Osteocyte (in vitro differentiated cells): Measurements from ENCODE around the gene OPA1. TPM values are rescaled to one million over a fixed set of nuclear protein-coding genes. Genes with fewer than 3 reads are reported as not detected.

Source experiments
- DNase-seq: peaks from one replicate; pipeline ENCODE4 v3.0.0; 2021; ENCODE audit warnings: mixed read lengths; ENCODE audit not compliant: unreplicated experiment; ENCODE audit errors: extremely low spot score
- H3K27ac Mint-ChIP-seq: one replicate; pipeline ENCODE4 v1.8.0; 2021; ENCODE audit warnings: mild to moderate bottlenecking, mixed read lengths; ENCODE audit not compliant: unreplicated experiment
- H3K27me3 Mint-ChIP-seq: one replicate; pipeline ENCODE4 v1.8.0; 2021; ENCODE audit warnings: mixed read lengths; ENCODE audit not compliant: unreplicated experiment
- H3K36me3 Mint-ChIP-seq: one replicate; pipeline ENCODE4 v1.8.0; 2021; ENCODE audit warnings: mixed read lengths; ENCODE audit not compliant: unreplicated experiment
- H3K4me1 Mint-ChIP-seq: one replicate; pipeline ENCODE4 v1.8.0; 2021; ENCODE audit warnings: mixed read lengths; ENCODE audit not compliant: unreplicated experiment
- H3K4me3 Mint-ChIP-seq: one replicate; pipeline ENCODE4 v1.8.0; 2021; ENCODE audit warnings: mild to moderate bottlenecking, moderate library complexity, mixed read lengths; ENCODE audit not compliant: unreplicated experiment
- H3K9me3 Mint-ChIP-seq: one replicate; pipeline ENCODE4 v1.8.0; 2021; ENCODE audit warnings: mixed read lengths; ENCODE audit not compliant: unreplicated experiment
- total RNA-seq: library from RNA; stranded (reverse); gene quantifications from 2 replicates; pipeline ENCODE4 v1.2.1, GENCODE V29; 2021
- TF ChIP-seq, protein P1 (sequence below): fragments of 200-600 bp; sonication (generic); IDR thresholded peaks from 2 replicates; pipeline ENCODE4 v1.5.0; 2021; ENCODE audit warnings: antibody characterized with exemption, mild to moderate bottlenecking, moderate library complexity

OPA1 gene
- total RNA-seq, 1 donor from 2014 or later = 49.6 TPM

DNA sequence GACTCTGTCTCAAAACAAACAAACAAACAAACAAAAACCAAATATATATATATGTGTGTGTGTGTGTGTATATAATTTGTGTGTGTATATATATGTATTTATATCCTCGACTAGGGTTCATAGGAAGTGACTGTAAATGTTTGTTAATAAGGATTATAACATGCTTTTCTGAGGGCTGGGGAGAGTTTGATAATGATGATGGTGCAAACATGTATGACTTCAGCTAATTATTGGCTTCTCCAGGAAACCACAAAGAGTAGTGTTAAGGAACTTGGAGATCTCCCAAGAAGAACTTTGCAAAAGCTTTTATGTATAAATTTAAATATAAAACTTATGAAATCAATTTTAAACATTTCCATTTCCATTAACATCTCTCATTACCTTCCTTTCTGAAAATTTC, 3.9 kb upstream of the OPA1 start:
- TF ChIP-seq, protein P1, sequence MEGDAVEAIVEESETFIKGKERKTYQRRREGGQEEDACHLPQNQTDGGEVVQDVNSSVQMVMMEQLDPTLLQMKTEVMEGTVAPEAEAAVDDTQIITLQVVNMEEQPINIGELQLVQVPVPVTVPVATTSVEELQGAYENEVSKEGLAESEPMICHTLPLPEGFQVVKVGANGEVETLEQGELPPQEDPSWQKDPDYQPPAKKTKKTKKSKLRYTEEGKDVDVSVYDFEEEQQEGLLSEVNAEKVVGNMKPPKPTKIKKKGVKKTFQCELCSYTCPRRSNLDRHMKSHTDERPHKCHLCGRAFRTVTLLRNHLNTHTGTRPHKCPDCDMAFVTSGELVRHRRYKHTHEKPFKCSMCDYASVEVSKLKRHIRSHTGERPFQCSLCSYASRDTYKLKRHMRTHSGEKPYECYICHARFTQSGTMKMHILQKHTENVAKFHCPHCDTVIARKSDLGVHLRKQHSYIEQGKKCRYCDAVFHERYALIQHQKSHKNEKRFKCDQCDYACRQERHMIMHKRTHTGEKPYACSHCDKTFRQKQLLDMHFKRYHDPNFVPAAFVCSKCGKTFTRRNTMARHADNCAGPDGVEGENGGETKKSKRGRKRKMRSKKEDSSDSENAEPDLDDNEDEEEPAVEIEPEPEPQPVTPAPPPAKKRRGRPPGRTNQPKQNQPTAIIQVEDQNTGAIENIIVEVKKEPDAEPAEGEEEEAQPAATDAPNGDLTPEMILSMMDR = no peak
- Mint-ChIP-seq H3K4me3 (no peak overlapping the region), H3K9me3 (no peaks in the 10 kb centered on the region), H3K4me1 (peaks cover 16% of the 10 kb centered on the region), H3K27ac (no peak overlapping the region), H3K27me3 (peaks cover under 1% of the 10 kb centered on the region), H3K36me3 (no peaks in the 10 kb centered on the region)
- no peak for DNase-seq

DNA sequence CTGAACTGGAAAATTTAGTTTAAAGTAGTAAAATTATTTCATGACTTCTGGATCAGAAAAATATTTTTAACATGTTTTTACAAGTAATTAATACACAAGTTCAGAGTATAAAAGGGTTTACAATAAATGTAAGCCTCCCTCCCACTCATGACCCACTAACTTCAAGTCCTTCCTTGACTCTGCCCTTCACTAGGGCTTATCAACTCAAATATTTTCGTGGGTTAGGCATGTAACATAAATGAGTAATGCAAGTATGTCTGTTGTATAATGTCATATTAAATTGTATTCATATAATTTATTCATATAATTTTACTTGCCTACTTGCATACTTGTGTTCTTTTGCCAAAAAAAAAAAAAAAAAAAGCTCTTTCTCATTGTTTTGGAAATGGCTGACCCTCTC, 3.4 kb upstream of the OPA1 start:
- no peak overlapping the region for H3K27ac Mint-ChIP-seq
- H3K9me3 Mint-ChIP-seq = no peaks in the 10 kb centered on the region
- TF ChIP-seq, protein P1 = no peak
- no peak overlapping the region for H3K4me3 Mint-ChIP-seq
- no peak for DNase-seq
- H3K36me3 Mint-ChIP-seq = no peaks in the 10 kb centered on the region
- H3K27me3 Mint-ChIP-seq = no peaks in the 10 kb centered on the region
- peaks cover 21% of the 10 kb centered on the region for H3K4me1 Mint-ChIP-seq

DNA sequence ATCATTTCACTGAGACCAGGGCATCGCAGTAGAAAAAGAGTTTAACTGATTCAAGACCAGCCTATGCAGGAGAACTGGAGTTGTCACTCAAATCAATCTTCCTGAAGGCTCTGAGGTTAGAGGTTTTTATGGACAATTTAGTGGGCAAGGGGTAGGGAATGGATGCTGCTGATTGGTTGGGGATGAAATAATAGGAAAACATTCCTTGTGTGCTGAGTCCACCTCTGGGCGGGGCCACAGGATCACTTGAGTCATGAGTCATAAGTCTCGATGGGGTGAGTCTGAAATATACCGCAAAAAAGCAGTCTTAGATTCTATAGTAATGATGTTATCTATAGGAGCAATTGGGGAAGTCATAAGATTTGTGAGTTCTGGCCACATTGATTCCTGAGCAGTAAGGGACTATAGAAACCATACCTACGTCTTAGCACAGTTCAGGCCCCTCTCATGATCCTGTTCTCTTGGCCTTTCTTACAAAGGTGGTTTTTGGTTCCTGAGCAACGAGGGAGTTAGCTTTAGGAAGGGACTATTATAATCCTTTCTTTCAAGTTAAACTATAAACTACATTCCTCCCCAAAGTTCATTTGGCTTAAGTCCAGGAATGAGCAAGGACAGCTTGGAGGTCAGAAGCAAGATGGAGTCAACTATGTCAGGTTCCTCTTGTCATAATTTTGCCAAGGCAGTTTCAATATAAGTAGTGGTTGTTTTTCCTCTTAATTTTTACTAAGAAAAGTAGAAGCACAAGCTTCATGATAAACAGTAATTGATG, 2.7 kb upstream of the OPA1 start:
- Mint-ChIP-seq H3K9me3 (no peaks in the 10 kb centered on the region), H3K4me3 (no peak overlapping the region), H3K4me1 (peaks cover 27% of the 10 kb centered on the region), H3K27ac (no peak overlapping the region), H3K36me3 (no peaks in the 10 kb centered on the region), H3K27me3 (no peaks in the 10 kb centered on the region)
- DNase-seq = no peak
- TF ChIP-seq, protein P1 = no peak

DNA sequence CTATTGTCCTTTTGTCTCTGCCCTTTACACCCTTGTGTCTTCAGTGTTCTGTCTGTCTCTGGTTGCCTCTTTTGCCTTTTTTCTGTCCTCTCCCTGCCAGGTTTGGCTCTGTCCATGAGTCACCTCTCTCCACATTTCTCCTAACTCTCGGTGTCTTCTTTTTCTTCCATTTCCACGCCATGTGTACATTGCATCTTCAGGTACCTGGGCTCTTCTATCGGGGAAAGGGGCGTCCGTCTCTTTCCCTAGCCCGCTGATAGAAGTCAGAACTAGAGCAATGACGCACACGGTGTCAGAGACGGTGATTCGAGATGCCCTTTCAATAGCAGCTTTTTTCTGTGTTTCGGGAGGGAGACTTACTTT, 641 bp downstream of the OPA1 start:
- Mint-ChIP-seq H3K36me3 (peaks cover 8% of the 10 kb centered on the region), H3K4me3 (peak overlapping the region; percentile 94), H3K27me3 (no peaks in the 10 kb centered on the region)

More for the DNA sequence above, 641 bp downstream of the OPA1 start:
- TF ChIP-seq, protein P1 = no peak
- Mint-ChIP-seq H3K4me1 (peaks cover 36% of the 10 kb centered on the region), H3K9me3 (no peaks in the 10 kb centered on the region), H3K27ac (peak overlapping the region; percentile 96)
- no peak for DNase-seq
